ENCODE data around the gene SFTA2. TPM values are rescaled to one million over a fixed set of nuclear protein-coding genes. Genes with fewer than 3 reads are reported as not detected.

SFTA2 gene
- total and polyA plus RNA-seq, 4 donors, result 65.4 to 2,392 (median 573) TPM

- H3K9ac ChIP-seq (ENCODE audit: insufficient read depth in 1 of 2, low read length in 2 of 2), result no peak overlapping the region
- peaks cover 0 to 3% (median 2%) of the 10 kb centered on the region in 3 donors for H3K27me3 ChIP-seq (ENCODE audit: control insufficient read depth in 3 of 3, insufficient read depth in 3 of 3, low read length in 2 of 3)
- H3K27ac ChIP-seq (ENCODE audit: low read depth in 1 of 2, low read length in 1 of 2), result no peak overlapping the region
- no peak for TF ChIP-seq CTCF (IDR thresholded peaks at IDR 0.05; ENCODE audit: control extremely low read depth, extremely low read depth)
- no peaks in the 10 kb centered on the region for H3K36me3 ChIP-seq (ENCODE audit: control insufficient read depth in 4 of 4, insufficient read depth in 4 of 4, low read length in 4 of 4)
- no peak overlapping the region for H3K4me3 ChIP-seq
- ATAC-seq (ENCODE audit: insufficient read depth, low FRiP score) (no peak), DNase-seq (no peak)
- H3K4me1 ChIP-seq (ENCODE audit: control insufficient read depth in 5 of 5, insufficient read depth in 5 of 5, low read length in 5 of 5), result no peaks in the 10 kb centered on the region
- peaks cover 0 to 4% (median 0%) of the 10 kb centered on the region in 4 donors for H3K9me3 ChIP-seq (ENCODE audit: control insufficient read depth in 4 of 4, insufficient read depth in 3 of 4, low read length in 3 of 4)
Measured at GRCh38 chr6:30962716-30963115, 30.7 kb upstream of the SFTA2 start.

GRCh38 chr6:30960907-30961673 lies 29.1 kb upstream of the SFTA2 start:
- H3K27ac ChIP-seq (ENCODE audit: low read depth in 1 of 2, low read length in 1 of 2), result no peak overlapping the region
- no peak for TF ChIP-seq CTCF (IDR thresholded peaks at IDR 0.05; ENCODE audit: control extremely low read depth, extremely low read depth)
- no peak for DNase-seq

GRCh38 chr6:30957716-30958115 lies 25.7 kb upstream of the SFTA2 start:
- Histone ChIP-seq H3K27ac (ENCODE audit: low read depth in 1 of 2, low read length in 1 of 2) (no peak overlapping the region), H3K4me3 (no peak overlapping the region), H3K36me3 (ENCODE audit: control insufficient read depth in 4 of 4, insufficient read depth in 4 of 4, low read length in 4 of 4) (no peaks in the 10 kb centered on the region), H3K9me3 (ENCODE audit: control insufficient read depth in 4 of 4, insufficient read depth in 3 of 4, low read length in 3 of 4) (no peaks in the 10 kb centered on the region), H3K9ac (ENCODE audit: insufficient read depth in 1 of 2, low read length in 2 of 2) (no peak overlapping the region), H3K27me3 (ENCODE audit: control insufficient read depth in 3 of 3, insufficient read depth in 3 of 3, low read length in 2 of 3) (peaks cover 0 to 7% (median 2%) of the 10 kb centered on the region in 3 donors), H3K4me1 (ENCODE audit: control insufficient read depth in 5 of 5, insufficient read depth in 5 of 5, low read length in 5 of 5) (peaks cover 0 to 12% (median 0%) of the 10 kb centered on the region in 5 donors)
- DNase-seq, result no peak
- 69% methylated on average over 2 of the region's 2 CpGs for WGBS, 2 donors
- no peak for ATAC-seq (ENCODE audit: insufficient read depth, low FRiP score)
- no peak for TF ChIP-seq CTCF (IDR thresholded peaks at IDR 0.05; ENCODE audit: control extremely low read depth, extremely low read depth)

More at GRCh38 chr6:30960907-30961673, 29.1 kb upstream of the SFTA2 start:
- peaks cover 0 to 3% (median 0%) of the 10 kb centered on the region in 5 donors for H3K4me1 ChIP-seq (ENCODE audit: control insufficient read depth in 5 of 5, insufficient read depth in 5 of 5, low read length in 5 of 5)
- peaks cover 0 to 4% (median 0%) of the 10 kb centered on the region in 4 donors for H3K9me3 ChIP-seq (ENCODE audit: control insufficient read depth in 4 of 4, insufficient read depth in 3 of 4, low read length in 3 of 4)
- H3K36me3 ChIP-seq (ENCODE audit: control insufficient read depth in 4 of 4, insufficient read depth in 4 of 4, low read length in 4 of 4), result no peaks in the 10 kb centered on the region
- H3K27me3 ChIP-seq (ENCODE audit: control insufficient read depth in 3 of 3, insufficient read depth in 3 of 3, low read length in 2 of 3), result peaks cover 0 to 3% (median 2%) of the 10 kb centered on the region in 3 donors
- ATAC-seq (ENCODE audit: insufficient read depth, low FRiP score), result peak; percentile 80
- WGBS, 2 donors, result 59 to 72% methylated on average over 9 of the region's 9 CpGs
- no peak overlapping the region for H3K4me3 ChIP-seq
- no peak overlapping the region for H3K9ac ChIP-seq (ENCODE audit: insufficient read depth in 1 of 2, low read length in 2 of 2)

Data from lung (tissue), 12 donors.